SK-N-SH treated with all-trans-retinoic acid at 6 μM for 48 hours (cell line): Measurements from ENCODE around the gene ATRNL1.

Source experiments
- ATAC-seq: fragments of 200-7000 bp; cut with Tn5 transposase; 3 replicates; pipeline ENCODE4 v1.9.1; 2020; ENCODE audit warnings: mild to moderate bottlenecking, moderate library complexity
- ARNTL ChIP-seq: fragments of 450-650 bp; formaldehyde crosslinking; IDR thresholded peaks from 2 replicates; pipeline ENCODE4 v1.5.0; 2020; ENCODE audit warnings: low read depth, mild to moderate bottlenecking, moderate library complexity, borderline replicate concordance
- BACH2 ChIP-seq: fragments of 250-450 bp; sonication (Bioruptor Pico); IDR thresholded peaks from 2 replicates; pipeline ENCODE4 v1.9.0; 2021; ENCODE audit warnings: mild to moderate bottlenecking, borderline replicate concordance
- CSDC2 ChIP-seq: fragments of 250-450 bp; sonication (Bioruptor Pico); IDR thresholded peaks from 2 replicates; pipeline ENCODE4 v1.5.0; 2020; ENCODE audit warnings: mild to moderate bottlenecking, moderate library complexity
- ESRRG ChIP-seq: fragments of 250-450 bp; sonication (Bioruptor Pico); IDR thresholded peaks from 2 replicates; pipeline ENCODE4 v1.6.1; 2021; ENCODE audit warnings: mild to moderate bottlenecking
- GLIS3 ChIP-seq: fragments of 250-450 bp; sonication (Bioruptor Pico); IDR thresholded peaks from 2 replicates; pipeline ENCODE4 v1.5.0; 2020; ENCODE audit warnings: mild to moderate bottlenecking, moderate library complexity
- OSR1 ChIP-seq: fragments of 250-450 bp; sonication (Bioruptor Pico); IDR thresholded peaks from 2 replicates; pipeline ENCODE4 v1.8.0; 2022; ENCODE audit warnings: moderate library complexity, mild to moderate bottlenecking, inconsistent platforms
- PPARA ChIP-seq: fragments of 250-450 bp; sonication (Bioruptor Pico); IDR thresholded peaks from 2 replicates; pipeline ENCODE4 v1.5.0; 2020; ENCODE audit warnings: mild to moderate bottlenecking, borderline replicate concordance
- RARB ChIP-seq: fragments of 250-450 bp; sonication (Bioruptor Pico); IDR thresholded peaks from 2 replicates; pipeline ENCODE4 v1.8.0; 2021; ENCODE audit warnings: mild to moderate bottlenecking, moderate library complexity
- SNAI2 ChIP-seq: fragments of 250-450 bp; sonication (Bioruptor Pico); IDR thresholded peaks from 2 replicates; pipeline ENCODE4 v1.5.0; 2020; ENCODE audit warnings: mild to moderate bottlenecking, moderate library complexity
- TCF4 ChIP-seq: fragments of 250-450 bp; sonication (Bioruptor Pico); IDR thresholded peaks from 2 replicates; pipeline ENCODE4 v1.8.0; 2021; ENCODE audit warnings: mild to moderate bottlenecking, moderate library complexity, borderline replicate concordance
- TOX ChIP-seq: fragments of 250-450 bp; sonication (Bioruptor Pico); IDR thresholded peaks from 2 replicates; pipeline ENCODE4 v1.8.0; 2021; ENCODE audit warnings: mild to moderate bottlenecking, moderate library complexity, borderline replicate concordance
- ZC3H10 ChIP-seq: fragments of 250-450 bp; sonication (Bioruptor Pico); IDR thresholded peaks from 2 replicates; pipeline ENCODE4 v1.5.1; 2021; ENCODE audit warnings: mild to moderate bottlenecking, moderate library complexity
- ZFP3 ChIP-seq: fragments of 250-450 bp; sonication (Bioruptor Pico); IDR thresholded peaks from 2 replicates; pipeline ENCODE4 v1.5.0; 2020; ENCODE audit warnings: mild to moderate bottlenecking, moderate library complexity
- ZFP30 ChIP-seq: fragments of 450-650 bp; formaldehyde crosslinking; IDR thresholded peaks from 2 replicates; pipeline ENCODE4 v1.5.0; 2022; ENCODE audit warnings: mild to moderate bottlenecking, moderate library complexity
- ZNF565 ChIP-seq: fragments of 450-650 bp; formaldehyde crosslinking; conservative IDR thresholded peaks from 2 replicates; pipeline ENCODE4 v1.5.0; 2020; ENCODE audit warnings: low read depth, mild to moderate bottlenecking, moderate library complexity
- ZNF70 ChIP-seq: fragments of 450-650 bp; formaldehyde crosslinking; IDR thresholded peaks from 2 replicates; pipeline ENCODE4 v1.5.0; 2020; ENCODE audit warnings: mild to moderate bottlenecking, moderate library complexity
- ZNF8 ChIP-seq: fragments of 450-650 bp; formaldehyde crosslinking; IDR thresholded peaks from 2 replicates; pipeline ENCODE4 v1.5.0; 2020; ENCODE audit warnings: mild to moderate bottlenecking, moderate library complexity
- TF ChIP-seq, protein P1 (sequence below): fragments of 250-450 bp; sonication (Bioruptor Pico); IDR thresholded peaks from 2 replicates; pipeline ENCODE4 v1.8.0; 2020; ENCODE audit warnings: mild to moderate bottlenecking, moderate library complexity, borderline replicate concordance
- TF ChIP-seq, protein P2 (sequence below): fragments of 250-450 bp; sonication (Bioruptor Pico); IDR thresholded peaks from 2 replicates; pipeline ENCODE4 v1.5.1; 2021; ENCODE audit warnings: mild to moderate bottlenecking, moderate library complexity
- TF ChIP-seq, protein P3 (sequence below): fragments of 250-450 bp; sonication (Bioruptor Pico); IDR thresholded peaks from 2 replicates; pipeline ENCODE4 v1.5.1; 2020; ENCODE audit warnings: low read depth, mild to moderate bottlenecking, moderate library complexity
- TF ChIP-seq, protein P4 (sequence below): fragments of 250-450 bp; sonication (Bioruptor Pico); IDR thresholded peaks from 2 replicates; pipeline ENCODE4 v1.8.0; 2021; ENCODE audit warnings: low read depth, mild to moderate bottlenecking, moderate library complexity, borderline replicate concordance

ATRNL1 gene

DNA sequence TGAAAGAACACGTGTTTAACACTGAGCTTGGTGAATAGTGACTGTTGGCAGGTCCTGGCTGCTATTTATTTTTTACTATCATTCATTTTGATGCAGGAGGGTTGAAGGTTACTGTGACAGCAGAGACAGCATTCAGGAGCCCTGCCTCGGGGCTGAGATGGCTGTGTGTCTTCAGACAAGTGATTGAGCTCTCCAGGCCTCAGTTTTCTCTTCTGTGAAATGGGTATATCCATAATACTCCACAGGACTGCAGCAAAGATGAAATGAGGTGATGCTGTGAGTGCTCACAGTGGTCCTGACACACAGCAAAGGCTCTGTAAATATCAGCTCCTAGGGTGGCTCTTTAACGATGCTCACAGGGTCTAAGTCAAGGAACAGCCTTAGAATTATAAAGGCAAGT lies 884.7 kb downstream of the ATRNL1 start:
- TF ChIP-seq PPARA (CRISPR knock-in tag) (no peak), CSDC2 (CRISPR knock-in tag) (no peak), SNAI2 (no peak), ZFP30 (no peak), ESRRG (CRISPR knock-in tag) (no peak), ZFP3 (CRISPR knock-in tag) (no peak), OSR1 (CRISPR knock-in tag) (no peak)
- TF ChIP-seq, protein P1, sequence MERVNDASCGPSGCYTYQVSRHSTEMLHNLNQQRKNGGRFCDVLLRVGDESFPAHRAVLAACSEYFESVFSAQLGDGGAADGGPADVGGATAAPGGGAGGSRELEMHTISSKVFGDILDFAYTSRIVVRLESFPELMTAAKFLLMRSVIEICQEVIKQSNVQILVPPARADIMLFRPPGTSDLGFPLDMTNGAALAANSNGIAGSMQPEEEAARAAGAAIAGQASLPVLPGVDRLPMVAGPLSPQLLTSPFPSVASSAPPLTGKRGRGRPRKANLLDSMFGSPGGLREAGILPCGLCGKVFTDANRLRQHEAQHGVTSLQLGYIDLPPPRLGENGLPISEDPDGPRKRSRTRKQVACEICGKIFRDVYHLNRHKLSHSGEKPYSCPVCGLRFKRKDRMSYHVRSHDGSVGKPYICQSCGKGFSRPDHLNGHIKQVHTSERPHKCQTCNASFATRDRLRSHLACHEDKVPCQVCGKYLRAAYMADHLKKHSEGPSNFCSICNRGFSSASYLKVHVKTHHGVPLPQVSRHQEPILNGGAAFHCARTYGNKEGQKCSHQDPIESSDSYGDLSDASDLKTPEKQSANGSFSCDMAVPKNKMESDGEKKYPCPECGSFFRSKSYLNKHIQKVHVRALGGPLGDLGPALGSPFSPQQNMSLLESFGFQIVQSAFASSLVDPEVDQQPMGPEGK, result no peak
- ATAC-seq, result no peak

DNA sequence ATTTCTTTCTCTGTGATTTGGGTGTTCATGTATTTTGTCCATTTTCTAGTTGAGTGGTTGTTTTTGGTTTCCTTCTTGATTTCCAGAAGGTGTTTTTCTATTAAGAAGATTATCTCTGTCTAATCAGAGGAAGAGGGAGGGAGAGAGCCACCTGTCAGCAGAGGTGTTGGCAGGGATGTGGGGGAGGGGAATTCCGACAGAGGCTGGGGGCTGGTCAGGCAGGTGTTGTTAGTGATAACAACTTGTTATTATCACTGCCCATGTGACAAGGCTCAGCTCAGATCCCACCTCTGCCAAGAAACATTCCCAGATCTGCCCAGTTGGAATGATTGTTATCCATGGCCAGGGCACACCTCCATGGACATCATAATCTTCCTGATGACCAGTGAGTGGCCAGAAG lies 886.4 kb downstream of the ATRNL1 start:
- TF ChIP-seq PPARA (CRISPR knock-in tag) (no peak), ZFP3 (CRISPR knock-in tag) (no peak), TCF4 (CRISPR knock-in tag) (no peak), ARNTL (no peak), ZC3H10 (CRISPR knock-in tag) (no peak), BACH2 (CRISPR knock-in tag) (no peak)
- ATAC-seq, result no peak

DNA sequence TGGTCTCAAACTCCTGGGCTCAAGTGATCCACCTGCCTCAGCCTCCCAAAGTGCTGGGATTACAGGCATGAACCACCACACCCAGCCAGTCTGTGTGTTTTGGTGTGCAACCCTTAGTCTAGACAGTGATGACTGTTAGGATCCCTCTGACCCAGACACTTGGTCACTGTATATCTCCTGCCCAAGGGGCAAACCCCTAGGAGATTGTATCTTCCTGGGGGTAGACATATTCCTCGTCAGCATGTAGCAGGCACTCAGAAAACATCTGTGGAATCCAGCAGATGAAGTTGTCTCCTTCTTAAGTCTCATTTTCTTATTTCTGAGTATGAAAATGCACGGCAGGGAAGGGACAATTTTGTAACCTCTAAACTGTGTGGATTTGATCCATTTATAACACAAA lies 887.3 kb downstream of the ATRNL1 start:
- TF ChIP-seq, protein P2, sequence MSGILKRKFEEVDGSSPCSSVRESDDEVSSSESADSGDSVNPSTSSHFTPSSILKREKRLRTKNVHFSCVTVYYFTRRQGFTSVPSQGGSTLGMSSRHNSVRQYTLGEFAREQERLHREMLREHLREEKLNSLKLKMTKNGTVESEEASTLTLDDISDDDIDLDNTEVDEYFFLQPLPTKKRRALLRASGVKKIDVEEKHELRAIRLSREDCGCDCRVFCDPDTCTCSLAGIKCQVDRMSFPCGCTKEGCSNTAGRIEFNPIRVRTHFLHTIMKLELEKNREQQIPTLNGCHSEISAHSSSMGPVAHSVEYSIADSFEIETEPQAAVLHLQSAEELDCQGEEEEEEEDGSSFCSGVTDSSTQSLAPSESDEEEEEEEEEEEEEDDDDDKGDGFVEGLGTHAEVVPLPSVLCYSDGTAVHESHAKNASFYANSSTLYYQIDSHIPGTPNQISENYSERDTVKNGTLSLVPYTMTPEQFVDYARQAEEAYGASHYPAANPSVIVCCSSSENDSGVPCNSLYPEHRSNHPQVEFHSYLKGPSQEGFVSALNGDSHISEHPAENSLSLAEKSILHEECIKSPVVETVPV, result no peak
- TF ChIP-seq TCF4 (CRISPR knock-in tag) (no peak), GLIS3 (CRISPR knock-in tag) (no peak), ZFP3 (CRISPR knock-in tag) (no peak), TOX (CRISPR knock-in tag) (no peak), CSDC2 (CRISPR knock-in tag) (no peak), SNAI2 (no peak), ESRRG (CRISPR knock-in tag) (no peak), ARNTL (no peak), PPARA (CRISPR knock-in tag) (no peak), ZFP30 (no peak)
- TF ChIP-seq, protein P3, sequence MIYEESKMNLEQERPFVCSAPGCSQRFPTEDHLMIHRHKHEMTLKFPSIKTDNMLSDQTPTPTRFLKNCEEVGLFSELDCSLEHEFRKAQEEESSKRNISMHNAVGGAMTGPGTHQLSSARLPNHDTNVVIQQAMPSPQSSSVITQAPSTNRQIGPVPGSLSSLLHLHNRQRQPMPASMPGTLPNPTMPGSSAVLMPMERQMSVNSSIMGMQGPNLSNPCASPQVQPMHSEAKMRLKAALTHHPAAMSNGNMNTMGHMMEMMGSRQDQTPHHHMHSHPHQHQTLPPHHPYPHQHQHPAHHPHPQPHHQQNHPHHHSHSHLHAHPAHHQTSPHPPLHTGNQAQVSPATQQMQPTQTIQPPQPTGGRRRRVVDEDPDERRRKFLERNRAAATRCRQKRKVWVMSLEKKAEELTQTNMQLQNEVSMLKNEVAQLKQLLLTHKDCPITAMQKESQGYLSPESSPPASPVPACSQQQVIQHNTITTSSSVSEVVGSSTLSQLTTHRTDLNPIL (CRISPR knock-in tag), result no peak
- TF ChIP-seq, protein P4, sequence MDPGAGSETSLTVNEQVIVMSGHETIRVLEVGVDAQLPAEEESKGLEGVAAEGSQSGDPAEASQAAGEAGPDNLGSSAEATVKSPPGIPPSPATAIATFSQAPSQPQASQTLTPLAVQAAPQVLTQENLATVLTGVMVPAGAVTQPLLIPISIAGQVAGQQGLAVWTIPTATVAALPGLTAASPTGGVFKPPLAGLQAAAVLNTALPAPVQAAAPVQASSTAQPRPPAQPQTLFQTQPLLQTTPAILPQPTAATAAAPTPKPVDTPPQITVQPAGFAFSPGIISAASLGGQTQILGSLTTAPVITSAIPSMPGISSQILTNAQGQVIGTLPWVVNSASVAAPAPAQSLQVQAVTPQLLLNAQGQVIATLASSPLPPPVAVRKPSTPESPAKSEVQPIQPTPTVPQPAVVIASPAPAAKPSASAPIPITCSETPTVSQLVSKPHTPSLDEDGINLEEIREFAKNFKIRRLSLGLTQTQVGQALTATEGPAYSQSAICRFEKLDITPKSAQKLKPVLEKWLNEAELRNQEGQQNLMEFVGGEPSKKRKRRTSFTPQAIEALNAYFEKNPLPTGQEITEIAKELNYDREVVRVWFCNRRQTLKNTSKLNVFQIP (CRISPR knock-in tag), result no peak
- TF ChIP-seq, all 23 proteins: peak for 0
- ATAC-seq, result no peak

DNA sequence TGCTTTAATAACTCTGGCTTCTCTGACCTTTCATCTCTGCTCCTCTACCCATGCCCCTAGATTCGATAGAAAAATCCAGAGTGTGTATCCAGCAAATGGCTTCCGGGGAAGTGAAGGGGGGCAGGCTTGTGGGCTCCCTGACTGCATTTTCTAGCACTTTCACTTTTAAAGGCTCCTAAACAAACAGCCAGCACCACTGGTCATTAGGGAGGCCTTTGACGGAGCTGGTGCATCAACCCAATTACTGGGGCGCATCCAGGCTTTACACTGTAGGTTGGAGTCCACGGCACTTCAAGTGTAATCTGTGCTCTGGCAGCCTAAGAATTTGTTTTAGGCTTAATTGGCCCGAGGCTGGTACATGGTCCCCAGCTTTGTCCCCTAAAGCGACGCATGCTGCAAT lies 887.9 kb downstream of the ATRNL1 start:
- no peak for TF ChIP-seq ZNF8
- no peak for TF ChIP-seq ARNTL
- no peak for TF ChIP-seq ZNF565 (CRISPR knock-in tag)
- no peak for TF ChIP-seq TCF4 (CRISPR knock-in tag)
- no peak for TF ChIP-seq RARB (CRISPR knock-in tag)
- TF ChIP-seq, all 23 proteins: peak for 0
- no peak for ATAC-seq

DNA sequence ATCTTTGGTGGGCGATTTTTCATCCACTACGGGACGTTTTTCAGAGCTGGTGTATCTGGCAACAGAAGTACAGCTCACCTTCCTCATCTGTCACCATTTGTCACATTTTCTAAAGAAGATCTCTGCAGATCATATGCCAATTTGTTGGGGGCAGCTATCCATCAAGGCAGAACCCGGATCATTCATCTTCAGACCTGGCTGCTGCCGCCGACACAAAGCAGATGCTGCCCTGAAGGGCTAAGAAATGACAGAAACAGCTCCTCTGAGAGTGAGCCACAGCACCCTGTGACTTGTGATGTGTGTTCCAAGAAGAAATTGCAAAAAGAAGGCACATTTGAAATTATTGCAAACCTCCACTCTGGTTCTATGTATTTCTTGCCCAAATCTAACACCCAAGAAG lies 888.9 kb downstream of the ATRNL1 start:
- ATAC-seq, result no peak
- TF ChIP-seq TOX (CRISPR knock-in tag), result no peak
- TF ChIP-seq ZC3H10 (CRISPR knock-in tag), result no peak
- no peak for TF ChIP-seq ARNTL
- TF ChIP-seq BACH2 (CRISPR knock-in tag), result no peak
- TF ChIP-seq, protein P3 (CRISPR knock-in tag), result no peak
- no peak for TF ChIP-seq ZNF70 (CRISPR knock-in tag)
- no peak for TF ChIP-seq PPARA (CRISPR knock-in tag)
- TF ChIP-seq ZNF8, result no peak
- TF ChIP-seq, protein P4 (CRISPR knock-in tag), result no peak
- no peak for TF ChIP-seq ESRRG (CRISPR knock-in tag)
- TF ChIP-seq CSDC2 (CRISPR knock-in tag), result no peak
